IPS-20b (cell line): ENCODE results near the gene FBXL7.

ENCODE experiments used
- H3K27ac ChIP-seq: one replicate; pipeline ENCODE4 v1.5.1; 2013; ENCODE audit warnings: low read length
- H3K27me3 ChIP-seq: 2 replicates; pipeline ENCODE4 v1.6.1; 2013; ENCODE audit warnings: mild to moderate bottlenecking, low read length, inconsistent platforms; ENCODE audit not compliant: insufficient read depth
- H3K36me3 ChIP-seq: 2 replicates; pipeline ENCODE4 v1.6.1; 2013; ENCODE audit warnings: low read depth, mild to moderate bottlenecking, inconsistent platforms, low read length, moderate library complexity; ENCODE audit not compliant: insufficient read depth
- H3K4me1 ChIP-seq: 2 replicates; pipeline ENCODE4 v1.6.1; 2013; ENCODE audit warnings: mild to moderate bottlenecking, control low read depth, inconsistent platforms, low read length, moderate library complexity; ENCODE audit not compliant: insufficient read depth
- H3K4me3 ChIP-seq: 2 replicates; pipeline ENCODE4 v1.5.1; 2013; ENCODE audit warnings: mild to moderate bottlenecking, low read length, inconsistent platforms
- H3K9ac ChIP-seq: 2 replicates; pipeline ENCODE4 v1.6.1; 2013; ENCODE audit warnings: low read depth, mild to moderate bottlenecking, inconsistent platforms, low read length, moderate library complexity
- H3K9me3 ChIP-seq: 2 replicates; pipeline ENCODE4 v1.6.1; 2013; ENCODE audit warnings: mild to moderate bottlenecking, low read depth, low read length, inconsistent platforms; ENCODE audit not compliant: insufficient read depth

FBXL7 gene

GRCh38 chr5:15720515-15720914, 220.5 kb downstream of the FBXL7 start:
- Histone ChIP-seq H3K27me3 (no peaks in the 10 kb centered on the region), H3K4me3 (no peak overlapping the region), H3K9ac (no peak overlapping the region), H3K4me1 (peaks cover 35% of the 10 kb centered on the region), H3K36me3 (no peaks in the 10 kb centered on the region), H3K27ac (no peak overlapping the region), H3K9me3 (no peaks in the 10 kb centered on the region)

- no peak overlapping the region for H3K27ac ChIP-seq
- H3K4me1 ChIP-seq = peaks cover 23% of the 10 kb centered on the region
- H3K4me3 ChIP-seq = no peak overlapping the region
- no peak overlapping the region for H3K9ac ChIP-seq
- H3K27me3 ChIP-seq = no peaks in the 10 kb centered on the region
- H3K36me3 ChIP-seq = no peaks in the 10 kb centered on the region
- peaks cover 4% of the 10 kb centered on the region for H3K9me3 ChIP-seq
Observed at GRCh38 chr5:15722305-15722704, 222.3 kb downstream of the FBXL7 start.

GRCh38 chr5:15727375-15727774, 227.4 kb downstream of the FBXL7 start:
- H3K9me3 ChIP-seq = peaks cover 16% of the 10 kb centered on the region
- H3K36me3 ChIP-seq = no peaks in the 10 kb centered on the region
- H3K27me3 ChIP-seq = no peaks in the 10 kb centered on the region
- no peaks in the 10 kb centered on the region for H3K4me1 ChIP-seq
- no peak overlapping the region for H3K4me3 ChIP-seq
- H3K9ac ChIP-seq = no peak overlapping the region
- H3K27ac ChIP-seq = no peak overlapping the region

- no peak overlapping the region for H3K4me3 ChIP-seq
- H3K4me1 ChIP-seq = no peaks in the 10 kb centered on the region
- no peaks in the 10 kb centered on the region for H3K27me3 ChIP-seq
- no peak overlapping the region for H3K9ac ChIP-seq
- peaks cover 16% of the 10 kb centered on the region for H3K9me3 ChIP-seq
- no peak overlapping the region for H3K27ac ChIP-seq
- H3K36me3 ChIP-seq = no peaks in the 10 kb centered on the region
Observed at GRCh38 chr5:15728811-15729210, 228.8 kb downstream of the FBXL7 start.

- Histone ChIP-seq H3K36me3 (no peaks in the 10 kb centered on the region), H3K27ac (no peak overlapping the region), H3K9ac (no peak overlapping the region), H3K27me3 (no peaks in the 10 kb centered on the region), H3K4me1 (no peaks in the 10 kb centered on the region), H3K9me3 (peaks cover 16% of the 10 kb centered on the region), H3K4me3 (no peak overlapping the region)
Observed at GRCh38 chr5:15731699-15732098, 231.7 kb downstream of the FBXL7 start.

- no peak overlapping the region for H3K4me3 ChIP-seq
- no peak overlapping the region for H3K27ac ChIP-seq
- H3K4me1 ChIP-seq = no peaks in the 10 kb centered on the region
Observed at GRCh38 chr5:15734058-15734457, 234.1 kb downstream of the FBXL7 start.

GRCh38 chr5:15737036-15737821, 237.2 kb downstream of the FBXL7 start:
- Histone ChIP-seq H3K27ac (no peak overlapping the region), H3K36me3 (no peaks in the 10 kb centered on the region), H3K4me1 (no peaks in the 10 kb centered on the region)

More at GRCh38 chr5:15734058-15734457, 234.1 kb downstream of the FBXL7 start:
- no peaks in the 10 kb centered on the region for H3K36me3 ChIP-seq
- H3K27me3 ChIP-seq = no peaks in the 10 kb centered on the region
- no peaks in the 10 kb centered on the region for H3K9me3 ChIP-seq
- H3K9ac ChIP-seq = no peak overlapping the region

GRCh38 chr5:15737871-15738664, 238.1 kb downstream of the FBXL7 start:
- no peaks in the 10 kb centered on the region for H3K36me3 ChIP-seq
- H3K27ac ChIP-seq = no peak overlapping the region
- H3K4me3 ChIP-seq = no peak overlapping the region
- peaks cover 6% of the 10 kb centered on the region for H3K9me3 ChIP-seq
- no peaks in the 10 kb centered on the region for H3K4me1 ChIP-seq
- no peaks in the 10 kb centered on the region for H3K27me3 ChIP-seq
- H3K9ac ChIP-seq = no peak overlapping the region

More at GRCh38 chr5:15737036-15737821, 237.2 kb downstream of the FBXL7 start:
- Histone ChIP-seq H3K27me3 (no peaks in the 10 kb centered on the region), H3K4me3 (no peak overlapping the region), H3K9me3 (no peaks in the 10 kb centered on the region), H3K9ac (no peak overlapping the region)

GRCh38 chr5:15740383-15740782, 240.4 kb downstream of the FBXL7 start:
- H3K9me3 ChIP-seq = peaks cover 19% of the 10 kb centered on the region
- H3K27me3 ChIP-seq = no peaks in the 10 kb centered on the region
- no peak overlapping the region for H3K27ac ChIP-seq
- H3K4me3 ChIP-seq = no peak overlapping the region
- no peak overlapping the region for H3K9ac ChIP-seq
- H3K36me3 ChIP-seq = peaks cover 5% of the 10 kb centered on the region; the same call in 1 of the 2 replicates
- no peaks in the 10 kb centered on the region for H3K4me1 ChIP-seq

GRCh38 chr5:15741591-15741990, 241.6 kb downstream of the FBXL7 start:
- no peak overlapping the region for H3K9ac ChIP-seq
- peaks cover 5% of the 10 kb centered on the region; the same call in 1 of the 2 replicates for H3K36me3 ChIP-seq
- H3K27me3 ChIP-seq = no peaks in the 10 kb centered on the region
- H3K4me3 ChIP-seq = no peak overlapping the region
- no peaks in the 10 kb centered on the region for H3K4me1 ChIP-seq
- H3K9me3 ChIP-seq = peaks cover 19% of the 10 kb centered on the region
- no peak overlapping the region for H3K27ac ChIP-seq

- H3K4me3 ChIP-seq = no peak overlapping the region
- H3K27ac ChIP-seq = no peak overlapping the region
- no peaks in the 10 kb centered on the region for H3K27me3 ChIP-seq
- no peak overlapping the region for H3K9ac ChIP-seq
- H3K36me3 ChIP-seq = peaks cover 5% of the 10 kb centered on the region; the same call in 1 of the 2 replicates
- H3K9me3 ChIP-seq = peaks cover 19% of the 10 kb centered on the region
- H3K4me1 ChIP-seq = peaks cover 14% of the 10 kb centered on the region
Observed at GRCh38 chr5:15746833-15747232, 246.9 kb downstream of the FBXL7 start.

- Histone ChIP-seq H3K27ac (no peak overlapping the region), H3K9me3 (peaks cover 12% of the 10 kb centered on the region), H3K27me3 (no peaks in the 10 kb centered on the region), H3K4me1 (peaks cover 14% of the 10 kb centered on the region), H3K36me3 (peaks cover 5% of the 10 kb centered on the region; the same call in 1 of the 2 replicates), H3K4me3 (no peak overlapping the region), H3K9ac (no peak overlapping the region)
Observed at GRCh38 chr5:15748266-15748665, 248.3 kb downstream of the FBXL7 start.
